GM18861 (cell line): ENCODE data around the gene SALL2.

Experiments
- ATAC-seq: cut with Tn5 transposase; IDR thresholded peaks from one replicate; pipeline ENCODE4 v1.9.1; 2021; ENCODE audit not compliant: unreplicated experiment

The SALL2 gene

DNA sequence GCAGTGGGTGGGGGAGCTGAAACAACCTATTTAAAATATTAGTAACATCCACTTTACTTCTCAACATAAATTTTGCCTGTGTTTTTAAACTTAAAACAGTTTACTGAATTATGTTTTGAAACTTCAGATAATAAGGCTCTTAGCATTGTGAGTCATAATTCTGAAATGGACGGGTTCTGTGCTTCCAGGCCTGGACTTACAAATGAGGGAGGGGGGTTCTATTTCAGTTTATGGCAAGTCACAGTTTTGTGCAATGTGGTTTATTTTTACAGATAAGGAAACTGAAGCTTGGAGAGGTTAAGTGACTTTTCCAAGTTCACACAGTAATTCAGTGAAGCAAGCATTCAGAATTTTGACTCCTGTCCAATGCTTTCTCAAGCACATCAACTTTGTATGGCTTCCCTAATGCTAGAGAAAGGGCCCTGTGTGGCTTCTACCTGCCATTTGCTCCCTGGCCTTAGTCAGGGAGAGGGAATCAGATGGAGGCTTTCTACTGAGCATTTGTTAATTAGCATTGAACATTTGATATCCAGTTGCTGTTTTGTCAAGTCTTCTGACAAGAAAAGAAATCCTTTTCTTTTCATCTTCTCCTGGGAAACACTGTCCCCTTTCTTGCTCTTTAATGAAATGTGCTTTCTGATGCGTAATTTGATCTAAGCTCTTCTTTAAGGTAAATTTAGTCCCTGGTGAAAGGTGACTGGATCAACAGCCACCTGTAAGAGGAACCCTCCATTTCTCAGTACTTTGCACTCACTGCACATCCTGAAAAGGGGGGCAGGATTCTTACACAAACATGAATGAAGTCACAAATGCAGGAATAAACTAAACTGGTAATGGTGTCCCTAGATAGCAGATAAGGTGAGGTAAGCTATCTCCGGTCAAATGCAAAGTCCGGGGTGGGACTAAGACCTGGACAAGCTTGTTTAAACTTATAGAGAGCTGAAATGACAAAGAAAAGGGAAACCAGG is 2.5 kb upstream of the SALL2 start:
- ATAC-seq: no peak

DNA sequence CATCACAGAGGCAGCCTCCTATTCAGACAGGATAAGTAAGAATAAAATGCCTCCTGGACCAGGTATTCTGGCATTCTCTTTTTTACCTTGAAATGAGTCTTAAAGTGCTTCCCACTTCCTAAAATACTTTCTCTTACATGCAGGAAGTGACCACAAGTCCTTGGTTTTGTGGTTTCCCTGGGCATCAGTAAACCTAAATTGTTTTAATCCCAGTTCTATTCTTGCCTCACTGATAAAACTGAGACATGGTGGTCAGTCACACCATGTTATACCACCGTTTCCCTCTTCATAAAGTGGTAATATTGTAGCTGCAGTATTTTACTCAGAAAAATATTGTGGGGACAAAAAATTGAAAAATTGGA is 1.2 kb upstream of the SALL2 start:
- no peak for ATAC-seq

DNA sequence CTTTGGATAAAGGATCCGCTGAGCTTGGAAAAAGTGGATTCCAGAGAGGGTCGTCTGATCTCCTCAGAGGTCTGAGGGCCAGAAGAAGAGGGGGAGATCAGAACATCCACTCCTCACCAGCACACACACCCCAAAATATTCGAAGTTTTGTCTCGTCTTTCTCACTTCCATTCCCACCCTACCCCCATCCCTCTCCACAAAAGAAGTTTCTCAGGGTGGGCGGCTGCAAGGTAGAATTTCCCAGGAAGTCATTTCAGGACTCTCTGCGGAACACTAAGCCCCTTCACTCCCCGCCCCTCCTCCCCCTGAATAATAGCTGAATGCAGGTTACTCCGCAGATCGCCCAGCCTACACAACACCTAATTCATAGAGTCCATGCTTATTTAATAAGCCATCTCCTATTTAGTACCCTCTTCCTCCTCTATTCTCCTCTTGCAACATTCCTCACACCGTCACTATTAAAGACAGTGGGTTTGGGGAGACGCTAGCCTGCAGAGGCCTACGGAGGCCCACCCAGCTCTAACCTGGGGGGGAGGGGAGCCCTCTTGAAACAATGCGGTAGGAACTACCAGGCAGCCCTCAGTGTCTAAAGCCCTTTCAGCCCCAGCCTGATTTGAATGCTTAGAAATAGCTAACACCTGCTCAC is 649 bp upstream of the SALL2 start:
- no peak for ATAC-seq

DNA sequence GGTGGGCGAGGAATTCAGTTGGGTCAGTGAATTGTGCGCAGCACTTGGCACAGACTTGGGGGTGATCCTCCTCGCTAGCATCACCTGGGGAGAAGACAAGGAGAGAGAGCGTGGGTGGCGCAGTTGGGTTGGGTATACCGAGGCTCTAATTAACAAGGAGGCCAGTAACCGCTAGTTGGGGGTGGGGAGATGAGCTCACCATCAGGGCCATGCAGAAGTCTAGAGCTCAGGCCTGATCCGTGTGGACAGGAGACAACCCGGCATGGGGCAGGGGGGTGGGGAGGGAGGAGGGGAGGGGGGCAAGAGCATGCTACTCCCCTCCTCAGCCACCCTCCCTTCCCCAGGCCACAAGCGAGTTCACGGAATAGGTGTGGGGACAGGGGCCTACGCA is 580 bp downstream of the SALL2 start:
- no peak for ATAC-seq

DNA sequence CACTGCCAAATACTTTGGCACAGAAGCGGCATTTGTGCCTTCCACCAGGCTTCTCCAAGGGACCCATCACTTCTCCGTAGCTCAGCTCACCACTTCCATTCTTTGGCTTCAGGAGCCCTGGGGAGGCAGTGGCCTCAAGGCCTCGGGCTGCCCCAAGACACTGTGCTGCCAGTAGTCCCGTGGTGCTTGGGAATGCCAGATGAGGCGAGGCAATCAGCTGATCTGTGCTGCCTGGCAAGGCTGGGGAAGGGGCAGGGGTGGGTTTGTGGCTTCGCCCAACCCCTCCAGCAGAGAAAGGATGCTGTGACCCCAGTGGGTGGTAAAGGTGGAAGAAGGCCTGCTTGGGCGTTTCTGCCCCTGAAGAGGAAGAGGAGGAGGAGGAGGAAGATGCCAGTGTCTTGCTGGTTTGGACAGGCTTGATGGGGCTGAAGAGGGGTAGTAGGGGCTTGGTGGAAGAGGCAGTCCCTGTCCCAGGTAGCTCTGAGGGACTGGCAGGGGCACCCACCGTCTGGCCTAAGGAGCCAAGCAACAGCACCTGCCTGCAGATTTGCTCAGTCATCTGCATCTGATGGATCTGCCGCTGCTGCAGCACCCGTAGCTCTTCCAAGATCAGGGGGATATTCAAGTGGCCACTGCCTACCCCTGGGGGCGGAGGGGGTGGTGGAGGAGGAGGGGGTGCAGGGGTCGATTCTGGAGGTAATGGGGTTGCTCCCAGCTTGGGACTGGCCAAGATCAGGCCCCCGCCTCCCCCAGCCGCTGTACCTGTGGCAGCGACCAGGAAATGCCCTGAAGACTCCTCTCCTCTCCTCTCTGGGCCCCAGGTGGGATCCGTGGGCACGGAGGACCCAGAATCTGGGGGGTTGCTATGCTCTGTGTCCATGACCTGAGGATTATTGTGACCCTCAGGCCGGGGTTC is 1.3 kb downstream of the SALL2 start:
- no peak for ATAC-seq

DNA sequence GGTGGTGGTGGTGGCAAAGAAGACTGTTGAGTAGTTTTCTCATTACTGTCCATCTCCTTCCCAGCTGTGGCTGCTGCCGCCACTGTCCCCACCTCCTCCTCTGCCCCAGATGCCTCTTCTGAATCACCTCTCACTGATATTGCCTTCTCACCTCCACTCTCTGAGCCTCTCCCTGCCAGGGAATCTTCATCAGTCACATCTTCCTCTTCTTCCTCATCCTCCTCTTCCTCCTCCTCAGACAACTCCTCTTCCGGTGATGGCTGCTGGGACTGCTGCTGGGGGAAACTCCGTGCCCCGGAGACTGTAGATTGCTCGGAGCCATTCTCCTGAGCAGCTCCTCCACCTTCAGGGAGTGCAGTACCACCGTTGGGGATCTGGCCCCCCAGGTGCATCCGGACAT is 2.9 kb downstream of the SALL2 start:
- no peak for ATAC-seq

DNA sequence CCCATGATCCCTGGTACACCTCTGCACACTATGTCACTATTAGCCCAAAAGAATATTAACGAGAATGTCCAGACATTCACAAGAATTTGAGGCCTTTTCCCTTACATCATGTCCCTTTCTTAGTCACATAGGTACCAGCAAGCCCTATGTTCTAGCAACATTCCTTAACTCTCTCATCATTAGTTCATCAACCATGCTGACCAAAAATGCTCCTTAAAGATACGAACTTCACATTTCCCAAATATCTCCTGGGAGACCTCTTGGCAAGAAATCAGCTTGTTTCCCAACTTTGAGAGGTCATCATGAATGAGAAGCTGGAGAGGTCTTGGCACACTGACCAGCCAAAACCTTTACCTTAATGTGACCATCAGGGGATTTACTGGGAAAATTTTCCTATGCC is 4.6 kb downstream of the SALL2 start:
- no peak for ATAC-seq

DNA sequence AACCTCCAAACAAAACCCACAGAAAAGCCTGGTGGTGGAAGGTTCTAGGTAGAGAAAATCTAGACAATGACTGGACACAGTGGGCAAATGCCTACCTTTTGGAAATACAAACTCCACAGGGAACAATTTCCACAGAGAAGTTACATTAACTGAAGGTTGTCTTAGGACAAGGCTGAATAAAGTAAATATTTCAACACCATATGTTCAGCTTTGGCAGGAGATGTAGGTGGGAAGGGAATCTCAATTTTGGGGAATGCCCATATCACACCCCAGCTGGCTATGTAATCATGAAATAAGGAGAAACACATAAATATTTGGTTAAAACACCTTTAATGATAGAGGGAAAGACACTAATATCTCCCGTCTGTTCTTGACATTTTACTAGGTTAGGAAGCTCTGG is 5.4 kb downstream of the SALL2 start:
- ATAC-seq: no peak

DNA sequence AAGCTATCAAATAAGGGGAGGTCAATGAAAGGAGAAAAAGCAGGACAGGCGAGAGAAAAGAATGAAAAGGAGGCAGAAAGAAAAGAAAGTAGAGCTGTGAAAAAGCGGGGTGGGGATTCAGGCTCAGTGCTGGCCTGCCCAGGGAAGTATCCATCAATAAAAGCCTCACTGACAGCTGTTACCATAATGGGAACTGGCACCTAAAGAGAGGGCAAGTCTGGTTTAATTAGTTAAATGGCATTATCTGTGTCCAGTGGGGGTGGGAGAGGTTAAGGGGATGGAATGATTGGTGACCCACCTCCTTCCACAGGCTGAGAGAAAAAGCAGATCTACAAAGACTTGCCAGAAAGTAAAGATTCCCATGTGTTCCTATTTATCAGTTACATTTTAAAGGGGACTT is 7.4 kb downstream of the SALL2 start:
- no peak for ATAC-seq

DNA sequence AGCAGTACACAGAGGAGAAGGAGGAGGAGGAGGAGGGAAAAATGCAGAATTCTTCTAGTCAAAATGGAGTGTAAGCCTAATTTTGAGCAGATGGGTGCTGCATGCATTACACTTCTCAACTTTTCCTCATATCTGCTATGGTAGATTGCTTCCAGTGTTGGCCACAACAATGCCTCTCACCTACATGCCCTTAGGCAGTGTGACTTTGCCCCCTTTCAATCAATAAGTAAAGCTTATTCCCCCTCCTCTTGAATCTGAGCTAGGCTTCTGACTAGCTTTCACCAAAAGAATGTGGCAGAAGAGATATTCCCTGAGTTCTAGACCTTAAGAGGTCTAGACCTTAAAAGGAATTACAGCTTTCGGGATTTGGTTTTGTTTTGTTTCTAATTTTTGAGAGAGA is 11.8 kb downstream of the SALL2 start:
- ATAC-seq: no peak

DNA sequence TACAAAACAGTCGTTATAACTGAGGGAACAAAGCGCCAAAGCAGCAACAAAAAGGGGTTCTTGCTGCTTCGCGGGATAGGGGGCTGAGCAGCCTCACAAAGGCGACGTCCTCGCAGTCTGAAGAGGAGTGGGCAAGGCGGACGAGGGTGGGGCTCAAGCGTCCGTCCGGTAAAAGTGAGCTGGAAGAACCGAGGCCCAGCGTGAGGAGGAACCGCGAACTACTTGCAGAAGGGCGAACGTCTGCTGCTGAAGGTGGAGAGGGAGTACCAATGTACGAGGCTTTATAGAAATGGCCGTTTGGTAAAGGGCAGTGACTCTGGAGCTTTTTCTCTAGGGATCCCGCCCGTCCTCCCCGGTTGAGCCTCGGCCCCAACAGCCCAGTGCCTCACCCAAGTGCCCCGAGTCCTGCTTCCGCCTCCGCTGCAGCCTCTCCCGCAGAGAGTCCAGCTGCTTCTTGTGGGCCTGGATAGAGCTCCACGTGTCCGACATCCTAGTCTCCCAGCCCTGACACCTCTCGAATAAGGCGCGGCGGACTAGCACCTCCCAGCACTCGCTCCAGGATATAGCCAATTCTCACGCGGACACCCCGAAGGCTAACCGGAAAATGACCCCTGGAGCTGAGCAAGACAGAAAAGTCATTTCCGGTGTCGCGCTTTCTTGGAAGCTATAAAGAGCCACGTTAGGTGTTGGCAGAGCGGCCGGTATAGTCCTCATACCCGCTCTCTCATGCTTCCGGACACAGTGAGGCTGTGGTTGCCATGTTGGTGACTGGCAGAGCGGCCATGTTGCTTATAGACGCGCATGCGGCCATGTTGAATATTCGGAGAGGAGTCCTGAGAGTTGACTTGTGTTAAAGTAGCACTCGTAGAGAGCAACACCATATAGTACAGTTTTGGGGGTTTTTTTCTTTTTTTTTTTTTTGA is 15.2 kb downstream of the SALL2 start, which contains the start of gene METTL3:
Gene METTL3, minus strand, starts transcription at position 606 of the 923 bp plus-strand sequence. Its CDS starts 117 bp downstream, at position 489.
- ATAC-seq: peak; percentile 97

DNA sequence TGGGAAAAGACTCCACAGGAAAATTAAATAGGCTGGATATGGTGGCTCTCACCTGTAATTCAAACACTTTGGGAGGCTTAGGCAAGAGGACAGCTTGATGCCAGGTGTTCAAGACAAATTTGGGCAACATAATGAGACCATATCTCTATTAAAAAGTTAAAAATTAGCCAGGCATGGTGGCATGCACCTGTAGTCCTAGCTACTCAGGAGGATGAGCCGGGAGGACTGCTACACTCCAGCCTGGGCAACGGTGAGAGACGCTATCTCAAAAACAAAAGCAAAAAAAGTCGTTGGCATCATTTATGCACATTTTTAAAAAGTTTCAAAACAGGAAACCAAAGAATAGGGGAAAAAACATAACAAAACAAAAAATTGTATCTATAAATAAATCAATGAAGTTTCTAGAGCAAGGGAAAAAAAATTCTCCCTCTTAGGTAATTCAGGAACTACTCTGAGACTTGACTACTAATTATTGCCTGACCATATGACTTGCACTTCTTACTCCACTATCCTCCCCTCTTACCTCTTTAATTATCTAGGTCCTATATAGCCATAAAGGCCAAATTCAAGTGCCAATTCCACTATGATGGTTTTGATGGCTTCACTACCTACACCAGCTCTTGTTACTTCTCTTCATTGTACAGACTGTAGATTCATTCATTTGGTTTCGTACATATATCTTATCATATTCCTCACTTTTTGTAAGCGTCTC is 16.6 kb downstream of the SALL2 start:
- no peak for ATAC-seq

DNA sequence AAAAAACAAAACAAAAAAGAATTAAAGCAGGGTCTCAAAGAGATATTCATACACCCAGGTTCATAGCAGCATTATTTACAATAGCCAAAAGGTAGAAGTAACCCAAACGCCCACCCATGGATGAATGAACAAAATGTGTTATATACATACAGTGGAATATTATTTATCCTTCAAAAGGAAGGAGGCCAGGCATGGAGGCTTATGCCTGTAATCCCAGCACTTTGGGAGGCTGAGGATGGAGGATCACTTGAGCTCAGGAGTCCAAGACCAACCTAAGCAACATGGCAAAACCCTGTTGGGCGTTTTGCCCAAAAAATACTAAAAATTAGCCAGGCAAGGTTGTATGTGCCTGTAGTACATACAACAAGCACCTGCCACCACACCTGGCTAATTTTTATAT is 19.6 kb downstream of the SALL2 start:
- ATAC-seq: no peak

DNA sequence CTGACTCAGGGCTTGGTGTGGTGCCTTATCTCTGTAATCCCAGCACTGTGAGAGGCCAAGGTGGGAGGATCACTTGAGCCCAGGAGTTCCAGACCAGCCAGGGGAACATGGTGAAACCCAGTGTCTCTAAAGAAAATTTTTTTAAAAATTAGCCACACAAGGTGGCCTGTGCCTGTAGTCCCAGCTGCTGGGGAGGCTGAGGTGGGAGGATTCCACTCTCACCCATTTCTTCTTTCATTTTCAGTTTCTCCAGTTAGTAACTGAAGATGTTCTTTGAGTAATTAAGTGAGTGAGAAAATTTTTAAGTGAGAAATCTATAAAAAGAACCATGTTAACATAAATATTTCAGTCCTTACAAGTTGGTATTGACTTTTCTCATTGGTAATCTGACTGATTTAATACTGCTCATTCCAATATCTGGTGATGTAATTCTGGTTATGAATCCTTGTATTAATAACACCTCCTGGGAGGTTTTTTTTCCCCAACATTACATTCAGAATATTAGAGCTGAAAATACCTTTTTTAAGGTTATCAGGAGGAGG is 21.1 kb downstream of the SALL2 start:
- ATAC-seq: peak; percentile 83

DNA sequence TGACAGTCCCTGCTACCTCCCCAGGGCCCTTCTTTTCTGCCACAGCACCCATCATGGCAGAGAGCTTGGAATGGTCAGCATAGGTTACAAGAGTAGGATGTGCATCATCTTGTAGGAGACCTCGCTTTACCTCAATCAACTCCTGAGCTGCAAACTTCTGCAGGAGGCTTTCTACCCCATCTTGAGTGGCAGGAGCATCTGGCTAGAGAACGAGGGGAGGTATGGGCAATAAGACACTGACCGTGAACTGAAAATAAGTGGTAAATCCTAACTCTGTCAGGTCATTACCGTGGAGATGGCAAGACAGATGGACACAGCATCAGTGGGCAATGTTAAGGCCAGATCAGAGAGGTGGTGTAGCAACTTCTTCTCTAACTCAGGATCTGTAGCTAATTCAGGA is 22.8 kb downstream of the SALL2 start:
- no peak for ATAC-seq

DNA sequence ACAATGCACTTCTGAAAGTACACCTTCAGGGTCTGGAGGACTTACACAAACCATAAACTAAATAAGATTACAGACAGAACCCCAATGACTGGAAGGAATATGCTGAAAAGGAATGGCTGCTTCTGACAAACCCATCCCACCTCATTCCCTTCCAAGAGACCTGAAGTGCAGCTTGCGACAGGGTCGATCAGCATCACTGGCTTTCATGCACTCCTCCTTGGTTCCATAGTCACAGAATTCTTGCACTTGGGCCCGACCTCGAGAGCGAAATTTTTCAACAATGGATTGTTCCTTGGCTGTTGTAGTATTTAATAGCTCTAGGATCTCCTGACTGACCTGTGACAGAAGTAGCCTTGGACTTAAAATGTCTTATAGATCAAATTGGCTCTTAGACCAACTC is 24.6 kb downstream of the SALL2 start:
- no peak for ATAC-seq

DNA sequence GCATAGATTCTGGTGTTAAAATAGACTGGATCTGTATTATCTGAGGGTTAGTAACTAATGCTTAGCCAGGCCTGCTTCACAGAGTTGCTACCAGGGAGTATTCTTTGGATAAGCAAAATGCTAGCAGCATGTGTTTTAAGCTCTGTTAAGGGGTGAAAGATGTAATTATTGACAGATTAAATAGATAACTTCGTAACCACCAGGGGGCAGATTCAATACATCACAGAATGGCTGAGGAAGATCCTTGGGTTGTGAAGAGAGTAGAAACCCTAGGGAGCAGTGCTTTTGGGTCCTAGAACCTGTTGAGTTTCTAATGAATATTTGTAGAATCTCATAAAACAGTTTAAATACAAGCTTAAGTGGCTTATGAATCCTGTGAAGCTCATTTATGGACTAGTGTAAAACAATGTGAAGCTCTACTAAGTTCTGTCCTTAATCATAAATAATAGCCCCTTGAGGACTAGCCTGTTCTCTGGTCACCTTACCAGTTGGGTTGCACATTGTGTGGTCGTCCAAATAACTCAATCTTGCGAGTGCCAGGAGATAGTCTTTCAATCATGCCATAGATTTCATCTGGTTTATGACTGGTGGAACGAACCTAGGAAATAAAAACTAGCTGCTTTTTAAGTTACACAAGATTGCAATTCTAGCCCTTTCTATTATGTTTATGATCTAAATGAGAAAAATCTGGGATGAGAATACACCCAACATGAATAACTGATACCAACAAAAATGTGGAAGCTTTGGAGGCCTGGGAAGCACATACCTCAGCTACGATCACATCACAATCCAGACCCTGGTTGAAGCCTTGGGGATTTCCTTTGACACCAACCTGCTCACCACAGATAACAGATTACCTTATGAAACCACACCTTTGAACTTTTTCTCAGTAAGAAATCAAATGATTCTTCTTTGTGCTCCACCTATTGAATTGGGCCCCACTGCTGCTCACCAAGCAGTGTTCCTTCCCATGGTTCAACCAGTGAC is 27.3 kb downstream of the SALL2 start:
- ATAC-seq: no peak

DNA sequence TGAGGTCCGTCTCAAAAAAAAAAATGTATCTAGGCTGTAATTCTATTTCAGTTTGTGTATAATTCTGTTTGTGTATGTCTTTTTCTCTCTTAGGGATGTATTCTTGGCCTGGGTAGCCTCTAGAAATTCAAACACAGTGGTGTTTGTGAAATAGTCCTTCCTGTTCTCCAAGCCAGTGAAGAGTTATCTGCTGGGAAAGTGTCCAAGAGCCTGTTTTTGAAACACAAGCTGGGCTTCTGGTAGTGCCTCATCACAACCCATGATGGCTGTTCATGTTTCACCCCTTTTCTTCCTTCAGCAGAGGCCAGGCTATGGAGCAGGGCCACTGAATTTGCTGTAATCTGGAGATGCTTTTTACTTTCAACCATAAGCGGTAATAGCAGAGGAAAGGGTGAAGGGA is 29.7 kb downstream of the SALL2 start:
- no peak for ATAC-seq
